Breast epithelium (tissue), 3 donors: Measurements from ENCODE around the gene MFN2.

Experiments used
- CTCF ChIP-seq, 3 donors: fragments of 450-650 bp; IDR thresholded peaks; one replicate each; pipeline ENCODE4 v1.5.1; 2016 to 2017; ENCODE audit warnings: antibody characterized with exemption in 3 of 3, mild to moderate bottlenecking in 3 of 3, moderate library complexity in 3 of 3
- POLR2A ChIP-seq: fragments of 450-650 bp; IDR thresholded peaks from one replicate; pipeline ENCODE4 v1.6.1; 2016; ENCODE audit warnings: antibody characterized with exemption, mild to moderate bottlenecking, moderate library complexity
- POLR2AphosphoS5 ChIP-seq, 3 donors: sonication (generic); formaldehyde crosslinking; IDR thresholded peaks; one replicate each; pipeline ENCODE4 v1.6.1; 2017; ENCODE audit warnings: antibody characterized with exemption in 3 of 3

- no peak for TF ChIP-seq POLR2A
- no peak for TF ChIP-seq CTCF (IDR thresholded peaks at IDR 0.05)
- no peak for TF ChIP-seq POLR2AphosphoS5 (IDR thresholded peaks at IDR 0.05)
These were observed 23.5 kb downstream of the MFN2 start for GRCh38 chr1:12003762-12004161.
